Measurements from ENCODE around the gene EARS2. TPM values are rescaled to one million over a fixed set of nuclear protein-coding genes. Genes with fewer than 3 reads are reported as not detected.
A peak's percentile ranks its signal among the peaks of the same experiment; 100 is the strongest.

EARS2 gene
- total and polyA plus RNA-seq, 9 of the 15 experiments (the other 6 are each of a cell fraction or from before 2014, with no cell fraction given): 17.6 to 58.6 (median 36.3) TPM

DNA sequence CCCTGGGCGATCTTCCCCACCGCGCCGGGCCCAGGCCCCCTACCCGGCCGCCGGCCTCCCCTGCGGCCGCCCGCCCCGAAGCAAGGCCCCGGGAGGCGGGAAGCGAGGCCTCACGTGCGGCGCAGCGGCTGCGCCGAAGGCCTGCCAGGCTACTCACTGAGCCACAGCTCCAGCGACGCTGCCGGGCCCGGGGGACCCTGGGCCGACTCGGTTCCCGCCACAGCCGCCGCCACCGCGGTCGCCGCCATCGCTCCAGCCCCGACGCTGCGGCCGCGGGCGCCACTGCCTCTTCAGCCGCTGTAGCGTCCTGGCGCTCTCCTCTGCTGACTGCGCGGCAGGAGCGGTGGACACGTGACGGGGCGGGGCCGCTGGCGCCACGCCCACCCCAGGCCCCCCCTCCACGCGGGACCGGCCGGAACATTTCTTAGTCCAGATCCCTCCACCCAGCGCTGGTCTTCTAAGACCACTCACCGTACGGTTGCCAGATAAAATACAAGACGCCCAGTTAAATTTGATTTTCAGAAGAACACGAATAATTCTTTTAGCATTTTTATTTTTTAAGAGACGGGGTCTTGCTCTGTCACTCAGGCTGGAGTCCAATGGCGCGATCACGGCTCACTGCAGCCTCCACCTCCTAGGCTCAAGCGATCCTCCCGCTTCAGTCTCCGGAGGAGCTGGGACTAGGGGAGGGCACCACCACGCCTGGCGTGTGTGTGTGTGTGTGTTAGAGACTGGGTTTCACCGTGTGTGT is 46.8 kb downstream of the EARS2 start, which contains the start of gene GGA2 (continued):
- TF ChIP-seq ZNF79 (CRISPR knock-in tag; IDR thresholded peaks at IDR 0.05; ENCODE audit: low read depth) (no peak), SRF (CRISPR knock-in tag; IDR thresholded peaks at IDR 0.05) (no peak), NBN (IDR thresholded peaks at IDR 0.05; ENCODE audit: low read depth) (no peak), NONO (IDR thresholded peaks at IDR 0.05; ENCODE audit: low read depth in 2 of 2, low read length in 1 of 2) (peak; percentile 78 to 91), ETV6 (IDR thresholded peaks at IDR 0.05; ENCODE audit: borderline replicate concordance in 1 of 2, low read depth in 2 of 2, low read length in 1 of 2) (no peak), ETV6 (CRISPR knock-in tag; IDR thresholded peaks at IDR 0.05; ENCODE audit: borderline replicate concordance) (no peak), CHD1 (IDR thresholded peaks at IDR 0.05; ENCODE audit: low read length) (peak; percentile 73), MEF2A (IDR thresholded peaks at IDR 0.05; ENCODE audit: control insufficient read depth, low read depth, low read length) (no peak), CREM (IDR thresholded peaks at IDR 0.05; ENCODE audit: low read depth) (peak; percentile 45; the same call in 1 of the 2 replicates), USF1 (CRISPR knock-in tag; IDR thresholded peaks at IDR 0.05) (peak; percentile 96), ZFP1 (CRISPR knock-in tag; IDR thresholded peaks at IDR 0.05) (no peak), ID3 (CRISPR knock-in tag; IDR thresholded peaks at IDR 0.05) (no peak), ID3 (tag; IDR thresholded peaks at IDR 0.05) (peak; percentile 55; the same call in 1 of the 2 replicates), CHCHD3 (CRISPR knock-in tag; IDR thresholded peaks at IDR 0.05) (no peak), ZNF12 (CRISPR knock-in tag; IDR thresholded peaks at IDR 0.05) (no peak), SUPT5H (IDR thresholded peaks at IDR 0.05) (peak; percentile 45; the same call in 1 of the 2 replicates), TAF1 (IDR thresholded peaks at IDR 0.05; ENCODE audit: control insufficient read depth, extremely low read depth, insufficient read depth, low read length, severe bottlenecking) (peak; percentile 83), SETDB1 (IDR thresholded peaks at IDR 0.05; ENCODE audit: low read length) (no peak), U2AF1 (optimal IDR thresholded peaks at IDR 0.05; ENCODE audit: low read depth, low read length) (peak; percentile 44)
- TF ChIP-seq, protein P1, sequence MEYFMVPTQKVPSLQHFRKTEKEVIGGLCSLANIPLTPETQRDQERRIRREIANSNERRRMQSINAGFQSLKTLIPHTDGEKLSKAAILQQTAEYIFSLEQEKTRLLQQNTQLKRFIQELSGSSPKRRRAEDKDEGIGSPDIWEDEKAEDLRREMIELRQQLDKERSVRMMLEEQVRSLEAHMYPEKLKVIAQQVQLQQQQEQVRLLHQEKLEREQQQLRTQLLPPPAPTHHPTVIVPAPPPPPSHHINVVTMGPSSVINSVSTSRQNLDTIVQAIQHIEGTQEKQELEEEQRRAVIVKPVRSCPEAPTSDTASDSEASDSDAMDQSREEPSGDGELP (CRISPR knock-in tag; IDR thresholded peaks at IDR 0.05; ENCODE audit: borderline replicate concordance): peak; percentile 86
- TF ChIP-seq, protein P2, sequence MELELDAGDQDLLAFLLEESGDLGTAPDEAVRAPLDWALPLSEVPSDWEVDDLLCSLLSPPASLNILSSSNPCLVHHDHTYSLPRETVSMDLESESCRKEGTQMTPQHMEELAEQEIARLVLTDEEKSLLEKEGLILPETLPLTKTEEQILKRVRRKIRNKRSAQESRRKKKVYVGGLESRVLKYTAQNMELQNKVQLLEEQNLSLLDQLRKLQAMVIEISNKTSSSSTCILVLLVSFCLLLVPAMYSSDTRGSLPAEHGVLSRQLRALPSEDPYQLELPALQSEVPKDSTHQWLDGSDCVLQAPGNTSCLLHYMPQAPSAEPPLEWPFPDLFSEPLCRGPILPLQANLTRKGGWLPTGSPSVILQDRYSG (tag; conservative IDR thresholded peaks at IDR 0.05; ENCODE audit: low read depth): no peak
- TF ChIP-seq, protein P3, sequence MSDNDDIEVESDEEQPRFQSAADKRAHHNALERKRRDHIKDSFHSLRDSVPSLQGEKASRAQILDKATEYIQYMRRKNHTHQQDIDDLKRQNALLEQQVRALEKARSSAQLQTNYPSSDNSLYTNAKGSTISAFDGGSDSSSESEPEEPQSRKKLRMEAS (CRISPR knock-in tag; IDR thresholded peaks at IDR 0.05): peak; percentile 86
- TF ChIP-seq, protein P4, sequence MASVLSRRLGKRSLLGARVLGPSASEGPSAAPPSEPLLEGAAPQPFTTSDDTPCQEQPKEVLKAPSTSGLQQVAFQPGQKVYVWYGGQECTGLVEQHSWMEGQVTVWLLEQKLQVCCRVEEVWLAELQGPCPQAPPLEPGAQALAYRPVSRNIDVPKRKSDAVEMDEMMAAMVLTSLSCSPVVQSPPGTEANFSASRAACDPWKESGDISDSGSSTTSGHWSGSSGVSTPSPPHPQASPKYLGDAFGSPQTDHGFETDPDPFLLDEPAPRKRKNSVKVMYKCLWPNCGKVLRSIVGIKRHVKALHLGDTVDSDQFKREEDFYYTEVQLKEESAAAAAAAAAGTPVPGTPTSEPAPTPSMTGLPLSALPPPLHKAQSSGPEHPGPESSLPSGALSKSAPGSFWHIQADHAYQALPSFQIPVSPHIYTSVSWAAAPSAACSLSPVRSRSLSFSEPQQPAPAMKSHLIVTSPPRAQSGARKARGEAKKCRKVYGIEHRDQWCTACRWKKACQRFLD (CRISPR knock-in tag; IDR thresholded peaks at IDR 0.05): 0 out of 2 replicates have a peak, but pooled peaks have one; percentile 5
